GM18505 (cell line): Measurements from ENCODE around the gene ZNF316.

ENCODE experiments used
- ATAC-seq: cut with Tn5 transposase; IDR thresholded peaks from one replicate; pipeline ENCODE4 v1.9.1; 2021; ENCODE audit not compliant: unreplicated experiment
- POLR2A ChIP-seq: IDR thresholded peaks from 4 replicates; pipeline ENCODE4 v1.6.1; 2011; ENCODE audit warnings: borderline replicate concordance; ENCODE audit not compliant: insufficient read depth, insufficient read length; ENCODE audit errors: extremely low read depth

Gene ZNF316

GRCh38 chr7:6675807-6676405, 38.8 kb downstream of the ZNF316 start:
- TF ChIP-seq POLR2A: no peak
- no peak for ATAC-seq

GRCh38 chr7:6680146-6680545, 43.0 kb downstream of the ZNF316 start:
- no peak for ATAC-seq
- TF ChIP-seq POLR2A: no peak

- ATAC-seq: no peak
- TF ChIP-seq POLR2A: no peak
These were observed 54.0 kb downstream of the ZNF316 start for GRCh38 chr7:6691103-6691502.

GRCh38 chr7:6691609-6692106, 54.5 kb downstream of the ZNF316 start:
- TF ChIP-seq POLR2A: no peak
- no peak for ATAC-seq

DNA sequence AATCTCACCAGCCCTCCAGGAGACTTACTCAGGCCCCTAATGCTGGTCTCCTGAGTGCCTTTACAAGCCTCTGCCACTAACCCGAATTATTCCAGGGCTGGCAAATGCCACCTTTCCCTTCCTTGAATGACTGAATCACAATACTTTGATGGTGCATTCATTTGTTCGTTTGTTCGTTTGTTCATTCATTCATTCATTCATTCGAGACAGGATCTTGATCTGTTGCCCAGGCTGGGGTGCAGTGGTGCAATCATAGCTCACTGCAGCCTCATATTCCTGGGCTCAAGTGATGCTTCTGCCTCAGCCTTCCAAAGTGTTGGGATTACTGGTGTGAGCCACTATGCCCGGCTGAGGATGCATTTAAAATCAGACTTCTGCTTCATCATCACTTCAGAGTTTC, 63.7 kb downstream of the ZNF316 start:
- TF ChIP-seq POLR2A: no peak
- ATAC-seq: no peak

GRCh38 chr7:6701860-6702259, 64.7 kb downstream of the ZNF316 start:
- TF ChIP-seq POLR2A: no peak

More at GRCh38 chr7:6701860-6702259, 64.7 kb downstream of the ZNF316 start:
- ATAC-seq: no peak
